GM23338 (cell line): ENCODE data around the gene RAPGEF4. TPM values are rescaled to one million over a fixed set of nuclear protein-coding genes. Genes with fewer than 3 reads are reported as not detected.

Experiments used
- CREB1 ChIP-seq: fragments of 250-450 bp; sonication (Bioruptor Pico); IDR thresholded peaks from 2 replicates; pipeline ENCODE4 v1.5.0; 2020; ENCODE audit warnings: low read depth, mild to moderate bottlenecking, moderate library complexity
- EZH2 ChIP-seq: fragments of 200-600 bp; sonication (generic); IDR thresholded peaks from one replicate; pipeline ENCODE4 v1.8.0; 2017; ENCODE audit warnings: antibody characterized with exemption, mild to moderate bottlenecking, low read depth; ENCODE audit not compliant: unreplicated experiment
- EZH2phosphoT487 ChIP-seq: fragments of 200-600 bp; sonication (generic); IDR thresholded peaks from one replicate; pipeline ENCODE4 v1.8.1; 2018; ENCODE audit warnings: antibody characterized with exemption; ENCODE audit not compliant: unreplicated experiment
- NANOG ChIP-seq: IDR thresholded peaks from 2 replicates; pipeline ENCODE4 v1.6.1; 2016; ENCODE audit warnings: antibody characterized with exemption, borderline replicate concordance
- POLR2AphosphoS5 ChIP-seq: IDR thresholded peaks from 2 replicates; pipeline ENCODE4 v1.6.1; 2016; ENCODE audit warnings: antibody characterized with exemption, low read depth
- ZNF114 ChIP-seq: fragments of 250-450 bp; sonication (Bioruptor Pico); IDR thresholded peaks from 2 replicates; pipeline ENCODE4 v1.5.0; 2020; ENCODE audit warnings: mild to moderate bottlenecking, moderate library complexity
- ZNF331 ChIP-seq: fragments of 250-450 bp; sonication (Bioruptor Pico); IDR thresholded peaks from 2 replicates; pipeline ENCODE4 v1.5.0; 2020; ENCODE audit warnings: low read depth, mild to moderate bottlenecking, moderate library complexity
- polyA plus RNA-seq: library from polyadenylated mRNA; unstranded; fragments of >200 nt; fragmentation: Nextera tagmentation; extraction: Ambion mirVana; gene quantifications from 2 replicates; pipeline ENCODE4 v1.2.1, GENCODE V29; 2016
- total RNA-seq: library from RNA; depleted of rRNA; stranded (reverse); fragments of >200 nt; shearing (Covaris generic); gene quantifications from 2 replicates; pipeline ENCODE4 v1.2.3, GENCODE V29; 2014
- TF ChIP-seq, protein P1 (sequence below): fragments of 250-450 bp; sonication (Bioruptor Pico); IDR thresholded peaks from 2 replicates; pipeline ENCODE4 v1.5.0; 2020; ENCODE audit warnings: mild to moderate bottlenecking, moderate library complexity
- TF ChIP-seq, protein P2 (sequence below), 2 experiments: fragments of 200-600 bp in 1 of 2; sonication (generic) in 1 of 2; conservative IDR thresholded peaks; 2 replicates each; pipeline versions ENCODE4 v1.5.1 to v1.6.1; 2016 to 2017; ENCODE audit warnings: antibody characterized with exemption in 2 of 2, low read depth in 2 of 2, mild to moderate bottlenecking in 2 of 2, moderate library complexity in 1 of 2
- TF ChIP-seq, protein P3 (sequence below): IDR thresholded peaks from 2 replicates; pipeline ENCODE4 v1.6.1; 2016; ENCODE audit warnings: antibody characterized with exemption

Gene RAPGEF4
- total and polyA plus RNA-seq, 2 experiments from 2014 or later: 1.7 to 4.7 TPM

DNA sequence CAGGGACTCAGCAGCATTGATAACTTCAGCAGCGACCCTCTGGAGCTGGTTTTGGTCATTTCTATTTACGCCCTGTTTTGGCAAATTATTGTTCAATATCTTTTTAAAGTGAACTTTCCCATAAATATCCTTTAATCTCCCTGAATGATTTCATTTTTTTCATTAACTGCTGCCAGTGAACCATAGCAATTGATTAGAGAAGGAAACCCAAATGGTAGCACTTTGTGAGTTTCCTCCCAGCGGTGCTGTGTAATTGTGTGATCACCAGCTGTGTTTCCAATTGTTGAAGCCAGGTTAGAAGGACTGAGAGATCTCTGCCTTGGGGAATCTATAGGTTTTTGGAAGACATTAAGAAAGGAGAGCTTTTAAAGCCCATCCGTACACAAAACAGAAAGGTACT, 356.3 kb downstream of the RAPGEF4 start (continued):
- TF ChIP-seq, protein P1, sequence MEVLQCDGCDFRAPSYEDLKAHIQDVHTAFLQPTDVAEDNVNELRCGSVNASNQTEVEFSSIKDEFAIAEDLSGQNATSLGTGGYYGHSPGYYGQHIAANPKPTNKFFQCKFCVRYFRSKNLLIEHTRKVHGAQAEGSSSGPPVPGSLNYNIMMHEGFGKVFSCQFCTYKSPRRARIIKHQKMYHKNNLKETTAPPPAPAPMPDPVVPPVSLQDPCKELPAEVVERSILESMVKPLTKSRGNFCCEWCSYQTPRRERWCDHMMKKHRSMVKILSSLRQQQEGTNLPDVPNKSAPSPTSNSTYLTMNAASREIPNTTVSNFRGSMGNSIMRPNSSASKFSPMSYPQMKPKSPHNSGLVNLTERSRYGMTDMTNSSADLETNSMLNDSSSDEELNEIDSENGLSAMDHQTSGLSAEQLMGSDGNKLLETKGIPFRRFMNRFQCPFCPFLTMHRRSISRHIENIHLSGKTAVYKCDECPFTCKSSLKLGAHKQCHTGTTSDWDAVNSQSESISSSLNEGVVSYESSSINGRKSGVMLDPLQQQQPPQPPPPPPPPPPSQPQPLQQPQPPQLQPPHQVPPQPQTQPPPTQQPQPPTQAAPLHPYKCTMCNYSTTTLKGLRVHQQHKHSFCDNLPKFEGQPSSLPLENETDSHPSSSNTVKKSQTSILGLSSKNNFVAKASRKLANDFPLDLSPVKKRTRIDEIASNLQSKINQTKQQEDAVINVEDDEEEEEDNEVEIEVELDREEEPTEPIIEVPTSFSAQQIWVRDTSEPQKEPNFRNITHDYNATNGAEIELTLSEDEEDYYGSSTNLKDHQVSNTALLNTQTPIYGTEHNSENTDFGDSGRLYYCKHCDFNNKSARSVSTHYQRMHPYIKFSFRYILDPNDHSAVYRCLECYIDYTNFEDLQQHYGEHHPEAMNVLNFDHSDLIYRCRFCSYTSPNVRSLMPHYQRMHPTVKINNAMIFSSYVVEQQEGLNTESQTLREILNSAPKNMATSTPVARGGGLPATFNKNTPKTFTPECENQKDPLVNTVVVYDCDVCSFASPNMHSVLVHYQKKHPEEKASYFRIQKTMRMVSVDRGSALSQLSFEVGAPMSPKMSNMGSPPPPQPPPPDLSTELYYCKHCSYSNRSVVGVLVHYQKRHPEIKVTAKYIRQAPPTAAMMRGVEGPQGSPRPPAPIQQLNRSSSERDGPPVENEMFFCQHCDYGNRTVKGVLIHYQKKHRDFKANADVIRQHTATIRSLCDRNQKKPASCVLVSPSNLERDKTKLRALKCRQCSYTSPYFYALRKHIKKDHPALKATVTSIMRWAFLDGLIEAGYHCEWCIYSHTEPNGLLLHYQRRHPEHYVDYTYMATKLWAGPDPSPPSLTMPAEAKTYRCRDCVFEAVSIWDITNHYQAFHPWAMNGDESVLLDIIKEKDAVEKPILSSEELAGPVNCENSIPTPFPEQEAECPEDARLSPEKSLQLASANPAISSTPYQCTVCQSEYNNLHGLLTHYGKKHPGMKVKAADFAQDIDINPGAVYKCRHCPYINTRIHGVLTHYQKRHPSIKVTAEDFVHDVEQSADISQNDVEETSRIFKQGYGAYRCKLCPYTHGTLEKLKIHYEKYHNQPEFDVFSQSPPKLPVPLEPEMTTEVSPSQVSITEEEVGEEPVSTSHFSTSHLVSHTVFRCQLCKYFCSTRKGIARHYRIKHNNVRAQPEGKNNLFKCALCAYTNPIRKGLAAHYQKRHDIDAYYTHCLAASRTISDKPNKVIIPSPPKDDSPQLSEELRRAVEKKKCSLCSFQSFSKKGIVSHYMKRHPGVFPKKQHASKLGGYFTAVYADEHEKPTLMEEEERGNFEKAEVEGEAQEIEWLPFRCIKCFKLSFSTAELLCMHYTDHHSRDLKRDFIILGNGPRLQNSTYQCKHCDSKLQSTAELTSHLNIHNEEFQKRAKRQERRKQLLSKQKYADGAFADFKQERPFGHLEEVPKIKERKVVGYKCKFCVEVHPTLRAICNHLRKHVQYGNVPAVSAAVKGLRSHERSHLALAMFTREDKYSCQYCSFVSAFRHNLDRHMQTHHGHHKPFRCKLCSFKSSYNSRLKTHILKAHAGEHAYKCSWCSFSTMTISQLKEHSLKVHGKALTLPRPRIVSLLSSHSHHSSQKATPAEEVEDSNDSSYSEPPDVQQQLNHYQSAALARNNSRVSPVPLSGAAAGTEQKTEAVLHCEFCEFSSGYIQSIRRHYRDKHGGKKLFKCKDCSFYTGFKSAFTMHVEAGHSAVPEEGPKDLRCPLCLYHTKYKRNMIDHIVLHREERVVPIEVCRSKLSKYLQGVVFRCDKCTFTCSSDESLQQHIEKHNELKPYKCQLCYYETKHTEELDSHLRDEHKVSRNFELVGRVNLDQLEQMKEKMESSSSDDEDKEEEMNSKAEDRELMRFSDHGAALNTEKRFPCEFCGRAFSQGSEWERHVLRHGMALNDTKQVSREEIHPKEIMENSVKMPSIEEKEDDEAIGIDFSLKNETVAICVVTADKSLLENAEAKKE (CRISPR knock-in tag): no peak
- TF ChIP-seq, protein P2, sequence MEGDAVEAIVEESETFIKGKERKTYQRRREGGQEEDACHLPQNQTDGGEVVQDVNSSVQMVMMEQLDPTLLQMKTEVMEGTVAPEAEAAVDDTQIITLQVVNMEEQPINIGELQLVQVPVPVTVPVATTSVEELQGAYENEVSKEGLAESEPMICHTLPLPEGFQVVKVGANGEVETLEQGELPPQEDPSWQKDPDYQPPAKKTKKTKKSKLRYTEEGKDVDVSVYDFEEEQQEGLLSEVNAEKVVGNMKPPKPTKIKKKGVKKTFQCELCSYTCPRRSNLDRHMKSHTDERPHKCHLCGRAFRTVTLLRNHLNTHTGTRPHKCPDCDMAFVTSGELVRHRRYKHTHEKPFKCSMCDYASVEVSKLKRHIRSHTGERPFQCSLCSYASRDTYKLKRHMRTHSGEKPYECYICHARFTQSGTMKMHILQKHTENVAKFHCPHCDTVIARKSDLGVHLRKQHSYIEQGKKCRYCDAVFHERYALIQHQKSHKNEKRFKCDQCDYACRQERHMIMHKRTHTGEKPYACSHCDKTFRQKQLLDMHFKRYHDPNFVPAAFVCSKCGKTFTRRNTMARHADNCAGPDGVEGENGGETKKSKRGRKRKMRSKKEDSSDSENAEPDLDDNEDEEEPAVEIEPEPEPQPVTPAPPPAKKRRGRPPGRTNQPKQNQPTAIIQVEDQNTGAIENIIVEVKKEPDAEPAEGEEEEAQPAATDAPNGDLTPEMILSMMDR (conservative IDR thresholded peaks at IDR 0.05; ENCODE audit: low read depth in 2 of 2): no peak
- no peak for TF ChIP-seq EZH2
- TF ChIP-seq EZH2phosphoT487: no peak
- no peak for TF ChIP-seq CREB1 (CRISPR knock-in tag)
- TF ChIP-seq ZNF331 (CRISPR knock-in tag): no peak
- TF ChIP-seq NANOG: no peak
- no peak for TF ChIP-seq POLR2AphosphoS5
- TF ChIP-seq ZNF114 (CRISPR knock-in tag): no peak
- TF ChIP-seq, protein P3, sequence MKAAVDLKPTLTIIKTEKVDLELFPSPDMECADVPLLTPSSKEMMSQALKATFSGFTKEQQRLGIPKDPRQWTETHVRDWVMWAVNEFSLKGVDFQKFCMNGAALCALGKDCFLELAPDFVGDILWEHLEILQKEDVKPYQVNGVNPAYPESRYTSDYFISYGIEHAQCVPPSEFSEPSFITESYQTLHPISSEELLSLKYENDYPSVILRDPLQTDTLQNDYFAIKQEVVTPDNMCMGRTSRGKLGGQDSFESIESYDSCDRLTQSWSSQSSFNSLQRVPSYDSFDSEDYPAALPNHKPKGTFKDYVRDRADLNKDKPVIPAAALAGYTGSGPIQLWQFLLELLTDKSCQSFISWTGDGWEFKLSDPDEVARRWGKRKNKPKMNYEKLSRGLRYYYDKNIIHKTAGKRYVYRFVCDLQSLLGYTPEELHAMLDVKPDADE: no peak
